HG03442 (cell line): ENCODE results near the gene SACM1L.

Experiments
- ATAC-seq: cut with Tn5 transposase; IDR thresholded peaks from one replicate; pipeline ENCODE4 v1.9.1; 2021; ENCODE audit warnings: mild to moderate bottlenecking, moderate library complexity; ENCODE audit not compliant: unreplicated experiment

The SACM1L gene

GRCh38 chr3:45781841-45782240 is 92.6 kb downstream of the SACM1L start:
- ATAC-seq = no peak

- ATAC-seq = no peak
These were observed 93.2 kb downstream of the SACM1L start for GRCh38 chr3:45782381-45782780.

GRCh38 chr3:45783667-45784066 is 94.5 kb downstream of the SACM1L start:
- ATAC-seq = no peak

- no peak for ATAC-seq
These were observed 96.5 kb downstream of the SACM1L start for GRCh38 chr3:45785605-45786150.

- ATAC-seq = no peak
These were observed 97.8 kb downstream of the SACM1L start for GRCh38 chr3:45786801-45787495.

GRCh38 chr3:45787551-45787950 is 98.4 kb downstream of the SACM1L start:
- ATAC-seq = no peak

DNA sequence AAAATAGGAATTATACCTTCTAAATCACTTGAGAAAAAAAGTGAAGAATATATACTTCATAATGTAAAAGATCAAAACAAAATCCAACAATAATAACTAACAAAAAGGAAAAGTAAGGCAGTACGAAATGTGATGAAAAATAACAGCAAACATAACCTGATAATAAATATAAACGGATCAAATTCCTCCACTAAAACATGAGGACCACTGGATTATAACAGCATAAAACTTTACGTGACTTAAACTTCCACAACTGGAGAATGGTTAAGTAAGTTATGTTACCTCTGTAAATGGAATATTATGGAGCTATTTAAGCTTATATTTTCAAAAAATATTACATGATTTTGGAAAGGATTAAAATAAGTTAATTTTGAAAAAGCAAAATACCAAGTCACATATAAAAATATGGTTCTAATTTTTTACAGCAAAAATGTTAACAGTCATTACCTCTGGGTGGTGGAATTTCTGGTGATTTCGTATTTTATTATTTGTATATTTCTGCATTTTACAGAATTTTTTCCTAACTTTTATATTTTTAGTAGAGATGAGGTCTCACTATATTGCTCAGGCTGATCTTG is 100.1 kb downstream of the SACM1L start:
- ATAC-seq = no peak

GRCh38 chr3:45790596-45790995 is 101.4 kb downstream of the SACM1L start:
- ATAC-seq = no peak

GRCh38 chr3:45792036-45792435 is 102.8 kb downstream of the SACM1L start:
- no peak for ATAC-seq

DNA sequence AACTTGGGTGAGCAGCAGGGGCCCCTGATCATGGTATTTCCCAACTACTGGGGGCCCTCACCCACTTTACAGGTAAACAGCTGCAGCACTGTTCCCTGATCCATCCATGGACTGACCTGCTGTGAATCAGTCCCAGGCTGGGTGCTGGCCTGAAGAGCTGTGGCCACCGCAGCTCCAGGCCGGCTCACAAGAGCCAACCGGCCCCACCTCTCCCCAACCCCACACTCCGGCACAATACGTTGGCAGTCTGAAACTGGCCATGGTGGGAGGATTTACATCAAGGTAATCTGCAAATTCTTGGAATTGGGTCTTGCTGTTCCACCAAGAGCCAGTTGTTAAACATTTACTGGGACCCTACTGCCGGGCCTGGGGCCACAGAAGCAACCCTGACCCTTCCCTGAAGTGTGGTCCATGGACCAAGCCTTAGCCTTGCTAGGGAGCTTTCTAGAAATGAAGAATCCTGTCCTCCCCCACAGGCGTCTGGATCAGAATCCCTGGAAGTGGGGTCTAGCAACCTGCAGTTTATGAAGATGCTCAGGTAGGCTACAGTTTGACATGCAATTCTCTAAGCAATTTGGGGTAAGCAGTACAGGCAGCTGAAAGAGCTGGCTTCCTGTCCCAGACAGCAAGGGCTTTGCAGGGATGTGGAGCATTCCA is 103.4 kb downstream of the SACM1L start:
- ATAC-seq = no peak

GRCh38 chr3:45793482-45794176 is 104.4 kb downstream of the SACM1L start:
- ATAC-seq = no peak

- no peak for ATAC-seq
These were observed 105.0 kb downstream of the SACM1L start for GRCh38 chr3:45794177-45794560.

DNA sequence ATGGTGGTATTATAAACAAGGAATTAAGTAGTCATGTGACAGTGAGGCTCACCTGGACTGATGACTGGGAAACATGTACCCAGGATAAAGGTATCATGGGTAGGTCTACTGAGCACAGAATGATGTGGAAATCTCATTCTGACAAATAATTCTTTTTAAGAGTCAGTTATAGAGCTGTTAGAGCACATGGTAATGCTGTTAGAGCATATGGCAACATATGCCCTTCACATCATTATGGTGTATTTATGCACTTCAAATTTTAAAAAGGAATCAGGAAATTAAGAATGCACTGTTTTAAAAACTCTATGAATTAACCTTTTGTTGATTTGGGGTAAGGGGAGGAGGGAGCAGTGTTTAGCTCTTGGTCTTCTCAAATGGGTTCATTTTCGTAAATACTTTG is 105.5 kb downstream of the SACM1L start:
- ATAC-seq = no peak
